Measurements from ENCODE around the gene IL24.

Gene IL24

DNA sequence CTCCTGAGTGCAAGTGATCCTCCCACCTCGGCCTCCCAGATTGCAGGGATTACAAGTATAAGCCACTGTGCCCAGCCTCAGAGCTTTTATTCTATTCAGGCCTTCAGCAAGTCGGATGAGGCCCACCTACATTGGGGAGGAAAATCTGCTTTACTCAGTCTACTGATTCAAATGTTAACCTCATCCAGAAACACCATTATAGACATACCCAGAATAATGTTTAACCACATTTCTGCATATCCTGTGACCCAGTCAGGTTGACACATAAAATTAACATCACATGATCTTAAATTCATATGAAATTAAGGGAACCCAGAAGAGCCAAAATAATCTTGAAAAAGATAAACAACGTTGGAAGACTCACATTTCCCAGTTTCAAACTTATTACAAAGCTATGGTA, 16.9 kb upstream of the IL24 start:
- TF ChIP-seq, protein P1, sequence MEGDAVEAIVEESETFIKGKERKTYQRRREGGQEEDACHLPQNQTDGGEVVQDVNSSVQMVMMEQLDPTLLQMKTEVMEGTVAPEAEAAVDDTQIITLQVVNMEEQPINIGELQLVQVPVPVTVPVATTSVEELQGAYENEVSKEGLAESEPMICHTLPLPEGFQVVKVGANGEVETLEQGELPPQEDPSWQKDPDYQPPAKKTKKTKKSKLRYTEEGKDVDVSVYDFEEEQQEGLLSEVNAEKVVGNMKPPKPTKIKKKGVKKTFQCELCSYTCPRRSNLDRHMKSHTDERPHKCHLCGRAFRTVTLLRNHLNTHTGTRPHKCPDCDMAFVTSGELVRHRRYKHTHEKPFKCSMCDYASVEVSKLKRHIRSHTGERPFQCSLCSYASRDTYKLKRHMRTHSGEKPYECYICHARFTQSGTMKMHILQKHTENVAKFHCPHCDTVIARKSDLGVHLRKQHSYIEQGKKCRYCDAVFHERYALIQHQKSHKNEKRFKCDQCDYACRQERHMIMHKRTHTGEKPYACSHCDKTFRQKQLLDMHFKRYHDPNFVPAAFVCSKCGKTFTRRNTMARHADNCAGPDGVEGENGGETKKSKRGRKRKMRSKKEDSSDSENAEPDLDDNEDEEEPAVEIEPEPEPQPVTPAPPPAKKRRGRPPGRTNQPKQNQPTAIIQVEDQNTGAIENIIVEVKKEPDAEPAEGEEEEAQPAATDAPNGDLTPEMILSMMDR (conservative IDR thresholded peaks at IDR 0.05; ENCODE audit: low read length) = no peak
- no peak for DNase-seq (ENCODE audit: low read depth)
- H3K4me3 ChIP-seq (ENCODE audit: low read length) = no peak overlapping the region

DNA sequence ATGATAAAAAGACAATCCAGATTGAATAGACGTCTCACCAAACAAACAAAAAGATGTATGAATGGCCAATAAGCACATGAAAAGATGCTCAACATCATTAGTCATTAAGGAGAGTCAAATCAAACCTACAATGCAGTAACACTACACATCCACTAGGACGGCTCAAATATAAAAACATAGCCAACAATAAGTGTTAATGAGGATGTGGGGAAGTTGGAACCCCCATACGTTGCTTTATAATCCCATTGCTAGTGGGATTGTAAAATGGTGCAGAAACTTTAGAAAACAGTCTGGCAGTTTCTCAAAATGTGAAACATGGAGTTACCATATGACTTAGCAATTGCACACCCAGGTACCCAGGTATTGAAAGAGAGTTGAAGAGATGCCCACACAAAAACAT, 14.7 kb upstream of the IL24 start:
- H3K4me3 ChIP-seq (ENCODE audit: low read length) = no peak overlapping the region
- DNase-seq (ENCODE audit: low read depth) = no peak
- TF ChIP-seq, protein P1 (conservative IDR thresholded peaks at IDR 0.05; ENCODE audit: low read length) = no peak

DNA sequence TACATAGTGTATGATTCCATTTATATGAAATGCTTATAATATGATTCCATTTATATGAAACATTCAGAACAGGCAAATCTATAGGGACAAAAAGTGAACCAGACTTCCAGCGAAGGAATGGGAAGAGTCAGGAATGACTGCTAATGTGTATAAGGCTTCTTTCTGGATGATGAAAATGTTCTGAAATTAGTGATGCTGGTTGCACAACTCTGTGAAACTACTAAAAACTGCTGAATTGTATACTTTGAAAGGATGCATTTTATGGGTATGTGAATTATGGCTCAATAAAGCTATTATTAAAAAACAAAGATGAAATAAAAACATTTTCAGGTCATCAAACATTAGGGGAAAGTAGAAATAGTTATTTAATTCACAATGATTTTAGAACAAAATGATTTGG, 14.1 kb upstream of the IL24 start:
- TF ChIP-seq, protein P1 (conservative IDR thresholded peaks at IDR 0.05; ENCODE audit: low read length) = no peak
- peak; percentile 38 for DNase-seq (ENCODE audit: low read depth)
- H3K4me3 ChIP-seq (ENCODE audit: low read length) = no peak overlapping the region

DNA sequence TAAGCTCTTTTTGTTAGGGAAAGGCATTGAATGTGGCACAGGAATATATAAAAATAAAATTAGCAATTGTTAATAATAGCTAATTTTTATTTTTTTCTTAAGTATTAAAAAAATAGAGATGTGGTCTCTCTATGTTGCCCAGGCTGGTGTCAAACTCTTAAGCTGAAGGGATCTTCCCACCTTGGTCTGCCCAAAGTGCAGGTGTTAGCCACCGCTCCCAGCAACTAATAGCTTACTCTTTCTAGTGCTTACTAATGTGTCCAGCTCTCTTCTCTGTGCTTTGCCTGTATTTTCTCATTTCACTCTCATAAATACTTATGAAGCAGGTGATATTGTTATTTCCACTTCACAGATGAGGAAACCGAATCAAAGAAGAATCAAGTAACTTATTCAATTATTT, 13.4 kb upstream of the IL24 start:
- no peak for DNase-seq (ENCODE audit: low read depth)
- H3K4me3 ChIP-seq (ENCODE audit: low read length) = no peak overlapping the region
- TF ChIP-seq, protein P1 (conservative IDR thresholded peaks at IDR 0.05; ENCODE audit: low read length) = no peak

- no peak overlapping the region for H3K4me3 ChIP-seq (ENCODE audit: low read length)
- TF ChIP-seq, protein P1 (conservative IDR thresholded peaks at IDR 0.05; ENCODE audit: low read length) = no peak
- peak; percentile 24 for DNase-seq (ENCODE audit: low read depth)
Observed at GRCh38 chr1:206885341-206886060, 11.7 kb upstream of the IL24 start.

DNA sequence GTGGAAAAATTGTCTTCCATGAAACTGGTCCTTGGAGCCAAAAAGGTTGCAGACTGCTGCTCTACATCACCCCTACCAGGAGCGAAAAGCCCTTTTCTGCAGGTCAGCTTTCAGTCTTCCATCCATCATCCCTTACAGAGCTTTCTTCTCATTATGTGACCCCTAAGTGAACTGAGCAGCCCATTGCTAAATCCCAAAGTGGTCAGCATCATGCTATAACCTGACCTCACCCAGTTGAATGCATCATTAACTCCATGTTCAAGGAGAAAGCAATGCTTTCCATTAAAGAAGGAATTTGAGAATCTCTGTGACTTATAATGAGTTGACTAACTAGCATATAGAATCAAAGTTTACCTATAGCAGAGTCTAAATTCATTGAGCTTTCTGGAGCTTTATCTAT, 10.4 kb upstream of the IL24 start:
- TF ChIP-seq, protein P1 (conservative IDR thresholded peaks at IDR 0.05; ENCODE audit: low read length) = no peak
- DNase-seq (ENCODE audit: low read depth) = no peak
- no peak overlapping the region for H3K4me3 ChIP-seq (ENCODE audit: low read length)

DNA sequence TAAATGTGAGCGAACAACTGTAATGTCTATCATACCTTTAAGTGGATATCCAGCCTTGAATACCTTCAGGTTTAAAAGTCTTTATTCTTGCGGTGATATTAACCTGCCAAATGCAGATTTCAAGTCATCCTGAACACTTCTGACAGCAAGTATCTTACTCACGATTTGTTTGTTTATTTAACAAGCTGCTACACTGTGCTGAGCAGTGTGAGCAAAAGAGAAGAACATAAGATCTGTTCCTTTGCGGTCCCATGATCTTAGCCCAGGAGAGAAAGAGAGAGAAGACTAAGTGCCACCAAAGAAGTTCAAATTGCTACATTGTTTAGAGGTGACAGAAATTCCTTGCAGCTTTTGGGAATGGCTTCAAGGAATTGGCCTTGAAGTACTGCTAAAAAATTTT, 9.5 kb upstream of the IL24 start:
- DNase-seq (ENCODE audit: low read depth) = no peak
- no peak overlapping the region for H3K4me3 ChIP-seq (ENCODE audit: low read length)
- TF ChIP-seq, protein P1 (conservative IDR thresholded peaks at IDR 0.05; ENCODE audit: low read length) = no peak

All from AG10803 (cell line).